Liver (tissue), 9 donors: ENCODE results near the gene CDK17. TPM values are rescaled to one million over a fixed set of nuclear protein-coding genes. Genes with fewer than 3 reads are reported as not detected.

Source experiments
- DNase-seq: peaks from one replicate; pipeline ENCODE4 v3.0.0-alpha.2; 2017; ENCODE audit warnings: low spot score
- H3K27ac ChIP-seq, 2 donors: one replicate each; pipeline ENCODE4 v1.7.0; 2013; ENCODE audit warnings: inconsistent platforms in 2 of 2, low read length in 2 of 2, control low read depth in 1 of 2, low read depth in 1 of 2, mild to moderate bottlenecking in 1 of 2
- H3K27me3 ChIP-seq, 4 donors: one replicate each; pipeline versions ENCODE4 v1.6.1 to v1.7.0; 2013; ENCODE audit warnings: low read length in 3 of 4, inconsistent platforms in 1 of 4, mild to moderate bottlenecking in 1 of 4, moderate library complexity in 1 of 4; ENCODE audit not compliant: control insufficient read depth in 4 of 4, insufficient read depth in 4 of 4
- H3K36me3 ChIP-seq, 4 donors: one replicate each; pipeline versions ENCODE4 v1.6.1 to v1.7.0; 2013; ENCODE audit warnings: low read length in 3 of 4, mild to moderate bottlenecking in 3 of 4, low read depth in 1 of 4, moderate library complexity in 1 of 4; ENCODE audit not compliant: control insufficient read depth in 4 of 4, insufficient read depth in 3 of 4
- H3K4me1 ChIP-seq, 4 donors: one replicate each; pipeline versions ENCODE4 v1.6.1 to v1.7.0; 2013; ENCODE audit warnings: low read length in 3 of 4, mild to moderate bottlenecking in 3 of 4, moderate library complexity in 1 of 4; ENCODE audit not compliant: control insufficient read depth in 4 of 4, insufficient read depth in 4 of 4
- H3K4me3 ChIP-seq, 3 donors: one replicate each; pipeline versions ENCODE4 v1.6.1 to v1.7.0; 2013; ENCODE audit warnings: low read length in 3 of 3, control low read depth in 1 of 3, low read depth in 1 of 3, mild to moderate bottlenecking in 1 of 3
- H3K9ac ChIP-seq, 2 donors: one replicate each; pipeline ENCODE4 v1.7.0; 2013; ENCODE audit warnings: low read length in 2 of 2, mild to moderate bottlenecking in 2 of 2, moderate library complexity in 2 of 2, control low read depth in 1 of 2, low read depth in 1 of 2
- H3K9me3 ChIP-seq, 4 donors: one replicate each; pipeline versions ENCODE4 v1.6.1 to v1.7.0; 2013; ENCODE audit warnings: low read length in 3 of 4; ENCODE audit not compliant: control insufficient read depth in 4 of 4
- EGR1 ChIP-seq, 2 donors: IDR thresholded peaks; 2 replicates each; pipeline ENCODE4 v1.6.1; 2016 to 2018; ENCODE audit warnings: antibody characterized with exemption in 2 of 2, low read depth in 2 of 2
- FOXA1 ChIP-seq: IDR thresholded peaks from 2 replicates; pipeline ENCODE4 v1.6.1; 2016; ENCODE audit warnings: antibody characterized with exemption
- GABPA ChIP-seq, 2 donors: IDR thresholded peaks in 1 of 2; conservative IDR thresholded peaks in 1 of 2; 2 replicates each; pipeline ENCODE4 v1.6.1; 2016; ENCODE audit warnings: antibody characterized with exemption in 2 of 2, mild to moderate bottlenecking in 1 of 2, moderate library complexity in 1 of 2
- HNF4A ChIP-seq, 2 donors: conservative IDR thresholded peaks; 2 replicates each; pipeline ENCODE4 v1.6.1; 2016; ENCODE audit warnings: antibody characterized with exemption in 2 of 2, mild to moderate bottlenecking in 2 of 2
- HNF4G ChIP-seq: IDR thresholded peaks from 2 replicates; pipeline ENCODE4 v1.6.1; 2016; ENCODE audit warnings: antibody characterized with exemption
- NR2F2 ChIP-seq: IDR thresholded peaks from 2 replicates; pipeline ENCODE4 v1.6.1; 2016; ENCODE audit warnings: antibody characterized with exemption
- SP1 ChIP-seq: IDR thresholded peaks from 2 replicates; pipeline ENCODE4 v1.6.1; 2018; ENCODE audit warnings: antibody characterized with exemption, mild to moderate bottlenecking
- TAF1 ChIP-seq: conservative IDR thresholded peaks from 2 replicates; pipeline ENCODE4 v1.6.1; 2016; ENCODE audit warnings: antibody characterized with exemption, mild to moderate bottlenecking
- WGBS: extraction: QIAGEN DNeasy Blood & Tissue Kit; methylation state at CpG from one replicate; pipeline ENCODE4 v1.1.7; 2013; 5-methylcytosine and 5-hydroxymethylcytosine counted together
- polyA plus RNA-seq, 2 donors: library from polyadenylated mRNA; stranded (reverse) in 1 of 2; unstranded in 1 of 2; fragments of 200-250 nt in 1 of 2; fragments of >200 nt in 1 of 2; fragmentation: Nextera tagmentation in 1 of 2; extraction: Ambion mirVana in 1 of 2; gene quantifications; one replicate each; pipeline versions ENCODE4 v1.2.1 to v1.2.3, GENCODE V29; 2013 to 2015
- total RNA-seq, 2 donors: library from RNA; depleted of rRNA; stranded (reverse); fragments of >200 nt; gene quantifications; one replicate each; pipeline ENCODE4 v1.2.3, GENCODE V29; 2014
- TF ChIP-seq, protein P1 (sequence below): fragments of 150-350 bp; IDR thresholded peaks from 2 replicates; pipeline ENCODE4 v1.5.1; 2017; ENCODE audit warnings: improper control_type of control experiment, low read depth, low read length; ENCODE audit not compliant: missing input control
- TF ChIP-seq, protein P2 (sequence below): IDR thresholded peaks from 2 replicates; pipeline ENCODE4 v1.6.1; 2016; ENCODE audit warnings: antibody characterized with exemption
- TF ChIP-seq, protein P3 (sequence below): IDR thresholded peaks from 2 replicates; pipeline ENCODE4 v1.6.1; 2016; ENCODE audit warnings: antibody characterized with exemption
- TF ChIP-seq, protein P4 (sequence below): IDR thresholded peaks from 2 replicates; pipeline ENCODE4 v1.6.1; 2016; ENCODE audit warnings: antibody characterized with exemption
- TF ChIP-seq, protein P5 (sequence below): IDR thresholded peaks from 2 replicates; pipeline ENCODE4 v1.6.1; 2016; ENCODE audit warnings: antibody characterized with exemption, mild to moderate bottlenecking
- donor health status: healthy.
- donor health status: healthy.
- donor health status: healthy.
- donor health status: healthy.
- donor health status: healthy.

CDK17 gene
- total and polyA plus RNA-seq, 4 donors: 4.8 to 25.2 (median 14.9) TPM

DNA sequence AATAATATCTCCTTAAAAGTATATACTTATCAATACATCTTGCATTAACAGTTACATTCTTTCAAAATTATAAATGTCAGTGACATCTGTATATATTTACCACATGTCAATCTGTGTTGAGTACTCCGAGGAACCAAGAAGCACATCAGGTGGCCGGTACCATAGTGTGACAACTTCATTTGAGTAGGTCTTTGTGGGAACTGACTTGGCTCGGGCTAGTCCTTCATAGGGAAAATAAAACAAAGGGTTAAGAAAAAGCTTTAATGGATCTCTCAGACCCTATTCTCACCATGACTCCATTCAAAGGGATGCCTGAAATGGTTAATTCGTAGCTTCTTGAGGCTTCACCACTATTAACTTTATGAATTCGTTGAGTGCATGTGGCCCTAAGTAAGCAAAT lies 111.2 kb downstream of the CDK17 start:
- WGBS: 86% methylated on average over 5 of the region's 5 CpGs

DNA sequence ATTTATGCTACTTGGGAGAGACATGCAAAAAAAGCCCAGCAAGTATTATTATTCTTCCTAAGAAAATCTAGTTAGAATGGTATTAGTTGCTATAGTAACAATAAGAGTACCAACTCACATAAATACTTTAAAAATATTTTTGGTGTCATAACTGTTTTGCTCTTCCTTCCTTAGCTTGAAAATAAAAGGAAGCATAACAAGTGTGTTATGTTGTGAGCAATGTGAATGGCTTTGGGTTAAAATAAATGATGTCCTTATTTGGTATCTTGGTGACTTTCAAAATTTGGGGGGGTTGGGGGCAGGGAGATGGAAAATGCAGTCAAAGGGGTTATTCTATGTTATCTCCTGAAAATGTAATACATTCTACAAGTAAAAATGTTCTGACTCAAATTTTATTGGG lies 115.1 kb downstream of the CDK17 start:
- H3K36me3 ChIP-seq: peaks cover 3 to 54% (median 35%) of the 10 kb centered on the region in 4 donors
- TF ChIP-seq, protein P1, sequence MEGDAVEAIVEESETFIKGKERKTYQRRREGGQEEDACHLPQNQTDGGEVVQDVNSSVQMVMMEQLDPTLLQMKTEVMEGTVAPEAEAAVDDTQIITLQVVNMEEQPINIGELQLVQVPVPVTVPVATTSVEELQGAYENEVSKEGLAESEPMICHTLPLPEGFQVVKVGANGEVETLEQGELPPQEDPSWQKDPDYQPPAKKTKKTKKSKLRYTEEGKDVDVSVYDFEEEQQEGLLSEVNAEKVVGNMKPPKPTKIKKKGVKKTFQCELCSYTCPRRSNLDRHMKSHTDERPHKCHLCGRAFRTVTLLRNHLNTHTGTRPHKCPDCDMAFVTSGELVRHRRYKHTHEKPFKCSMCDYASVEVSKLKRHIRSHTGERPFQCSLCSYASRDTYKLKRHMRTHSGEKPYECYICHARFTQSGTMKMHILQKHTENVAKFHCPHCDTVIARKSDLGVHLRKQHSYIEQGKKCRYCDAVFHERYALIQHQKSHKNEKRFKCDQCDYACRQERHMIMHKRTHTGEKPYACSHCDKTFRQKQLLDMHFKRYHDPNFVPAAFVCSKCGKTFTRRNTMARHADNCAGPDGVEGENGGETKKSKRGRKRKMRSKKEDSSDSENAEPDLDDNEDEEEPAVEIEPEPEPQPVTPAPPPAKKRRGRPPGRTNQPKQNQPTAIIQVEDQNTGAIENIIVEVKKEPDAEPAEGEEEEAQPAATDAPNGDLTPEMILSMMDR: no peak
- TF ChIP-seq HNF4A (conservative IDR thresholded peaks at IDR 0.05) (no peak), NR2F2 (no peak), HNF4G (no peak)
- TF ChIP-seq, protein P2, sequence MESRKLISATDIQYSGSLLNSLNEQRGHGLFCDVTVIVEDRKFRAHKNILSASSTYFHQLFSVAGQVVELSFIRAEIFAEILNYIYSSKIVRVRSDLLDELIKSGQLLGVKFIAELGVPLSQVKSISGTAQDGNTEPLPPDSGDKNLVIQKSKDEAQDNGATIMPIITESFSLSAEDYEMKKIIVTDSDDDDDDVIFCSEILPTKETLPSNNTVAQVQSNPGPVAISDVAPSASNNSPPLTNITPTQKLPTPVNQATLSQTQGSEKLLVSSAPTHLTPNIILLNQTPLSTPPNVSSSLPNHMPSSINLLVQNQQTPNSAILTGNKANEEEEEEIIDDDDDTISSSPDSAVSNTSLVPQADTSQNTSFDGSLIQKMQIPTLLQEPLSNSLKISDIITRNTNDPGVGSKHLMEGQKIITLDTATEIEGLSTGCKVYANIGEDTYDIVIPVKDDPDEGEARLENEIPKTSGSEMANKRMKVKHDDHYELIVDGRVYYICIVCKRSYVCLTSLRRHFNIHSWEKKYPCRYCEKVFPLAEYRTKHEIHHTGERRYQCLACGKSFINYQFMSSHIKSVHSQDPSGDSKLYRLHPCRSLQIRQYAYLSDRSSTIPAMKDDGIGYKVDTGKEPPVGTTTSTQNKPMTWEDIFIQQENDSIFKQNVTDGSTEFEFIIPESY: no peak
- no peaks in the 10 kb centered on the region for H3K4me1 ChIP-seq
- H3K9ac ChIP-seq: no peak overlapping the region
- no peak overlapping the region for H3K4me3 ChIP-seq
- no peak overlapping the region for H3K27ac ChIP-seq
- no peaks in the 10 kb centered on the region for H3K27me3 ChIP-seq
- no peak for DNase-seq
- H3K9me3 ChIP-seq: no peaks in the 10 kb centered on the region

More for the DNA sequence above, 111.2 kb downstream of the CDK17 start:
- Histone ChIP-seq H3K4me3 (no peak overlapping the region), H3K27me3 (no peaks in the 10 kb centered on the region), H3K9me3 (no peaks in the 10 kb centered on the region), H3K9ac (no peak overlapping the region), H3K36me3 (peaks cover 0 to 31% (median 21%) of the 10 kb centered on the region in 4 donors), H3K27ac (no peak overlapping the region), H3K4me1 (no peaks in the 10 kb centered on the region)
- TF ChIP-seq EGR1 (IDR thresholded peaks at IDR 0.05; ENCODE audit: low read depth in 2 of 2): no peak
- TF ChIP-seq HNF4A (conservative IDR thresholded peaks at IDR 0.05): no peak
- no peak for TF ChIP-seq SP1
- TF ChIP-seq, protein P2: no peak
- no peak for TF ChIP-seq HNF4G
- TF ChIP-seq, protein P3, sequence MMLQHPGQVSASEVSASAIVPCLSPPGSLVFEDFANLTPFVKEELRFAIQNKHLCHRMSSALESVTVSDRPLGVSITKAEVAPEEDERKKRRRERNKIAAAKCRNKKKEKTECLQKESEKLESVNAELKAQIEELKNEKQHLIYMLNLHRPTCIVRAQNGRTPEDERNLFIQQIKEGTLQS: no peak
- TF ChIP-seq, protein P1: no peak
- TF ChIP-seq FOXA1: no peak
- TF ChIP-seq GABPA (IDR thresholded peaks at IDR 0.05 in 1 of 2, conservative IDR thresholded peaks at IDR 0.05 in 1 of 2): no peak
- TF ChIP-seq TAF1: no peak
- TF ChIP-seq, protein P4, sequence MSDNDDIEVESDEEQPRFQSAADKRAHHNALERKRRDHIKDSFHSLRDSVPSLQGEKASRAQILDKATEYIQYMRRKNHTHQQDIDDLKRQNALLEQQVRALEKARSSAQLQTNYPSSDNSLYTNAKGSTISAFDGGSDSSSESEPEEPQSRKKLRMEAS: no peak
- TF ChIP-seq, protein P5, sequence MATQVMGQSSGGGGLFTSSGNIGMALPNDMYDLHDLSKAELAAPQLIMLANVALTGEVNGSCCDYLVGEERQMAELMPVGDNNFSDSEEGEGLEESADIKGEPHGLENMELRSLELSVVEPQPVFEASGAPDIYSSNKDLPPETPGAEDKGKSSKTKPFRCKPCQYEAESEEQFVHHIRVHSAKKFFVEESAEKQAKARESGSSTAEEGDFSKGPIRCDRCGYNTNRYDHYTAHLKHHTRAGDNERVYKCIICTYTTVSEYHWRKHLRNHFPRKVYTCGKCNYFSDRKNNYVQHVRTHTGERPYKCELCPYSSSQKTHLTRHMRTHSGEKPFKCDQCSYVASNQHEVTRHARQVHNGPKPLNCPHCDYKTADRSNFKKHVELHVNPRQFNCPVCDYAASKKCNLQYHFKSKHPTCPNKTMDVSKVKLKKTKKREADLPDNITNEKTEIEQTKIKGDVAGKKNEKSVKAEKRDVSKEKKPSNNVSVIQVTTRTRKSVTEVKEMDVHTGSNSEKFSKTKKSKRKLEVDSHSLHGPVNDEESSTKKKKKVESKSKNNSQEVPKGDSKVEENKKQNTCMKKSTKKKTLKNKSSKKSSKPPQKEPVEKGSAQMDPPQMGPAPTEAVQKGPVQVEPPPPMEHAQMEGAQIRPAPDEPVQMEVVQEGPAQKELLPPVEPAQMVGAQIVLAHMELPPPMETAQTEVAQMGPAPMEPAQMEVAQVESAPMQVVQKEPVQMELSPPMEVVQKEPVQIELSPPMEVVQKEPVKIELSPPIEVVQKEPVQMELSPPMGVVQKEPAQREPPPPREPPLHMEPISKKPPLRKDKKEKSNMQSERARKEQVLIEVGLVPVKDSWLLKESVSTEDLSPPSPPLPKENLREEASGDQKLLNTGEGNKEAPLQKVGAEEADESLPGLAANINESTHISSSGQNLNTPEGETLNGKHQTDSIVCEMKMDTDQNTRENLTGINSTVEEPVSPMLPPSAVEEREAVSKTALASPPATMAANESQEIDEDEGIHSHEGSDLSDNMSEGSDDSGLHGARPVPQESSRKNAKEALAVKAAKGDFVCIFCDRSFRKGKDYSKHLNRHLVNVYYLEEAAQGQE: no peak
- no peak for TF ChIP-seq NR2F2
- DNase-seq: no peak
